Raji (cell line): ENCODE measurements around the gene TSPAN32.

ENCODE experiments used
- POLR2A ChIP-seq: IDR thresholded peaks from 2 replicates; pipeline ENCODE4 v1.6.1; 2011; ENCODE audit warnings: low read depth, low read length, control low read depth; ENCODE audit not compliant: insufficient read depth

TSPAN32 gene

GRCh38 chr11:2295971-2296912 lies 5.6 kb upstream of the TSPAN32 start:
- no peak for TF ChIP-seq POLR2A

- no peak for TF ChIP-seq POLR2A
Observed at GRCh38 chr11:2296913-2297622, 4.7 kb upstream of the TSPAN32 start.

GRCh38 chr11:2297623-2298030 lies 4.2 kb upstream of the TSPAN32 start:
- TF ChIP-seq POLR2A: no peak

DNA sequence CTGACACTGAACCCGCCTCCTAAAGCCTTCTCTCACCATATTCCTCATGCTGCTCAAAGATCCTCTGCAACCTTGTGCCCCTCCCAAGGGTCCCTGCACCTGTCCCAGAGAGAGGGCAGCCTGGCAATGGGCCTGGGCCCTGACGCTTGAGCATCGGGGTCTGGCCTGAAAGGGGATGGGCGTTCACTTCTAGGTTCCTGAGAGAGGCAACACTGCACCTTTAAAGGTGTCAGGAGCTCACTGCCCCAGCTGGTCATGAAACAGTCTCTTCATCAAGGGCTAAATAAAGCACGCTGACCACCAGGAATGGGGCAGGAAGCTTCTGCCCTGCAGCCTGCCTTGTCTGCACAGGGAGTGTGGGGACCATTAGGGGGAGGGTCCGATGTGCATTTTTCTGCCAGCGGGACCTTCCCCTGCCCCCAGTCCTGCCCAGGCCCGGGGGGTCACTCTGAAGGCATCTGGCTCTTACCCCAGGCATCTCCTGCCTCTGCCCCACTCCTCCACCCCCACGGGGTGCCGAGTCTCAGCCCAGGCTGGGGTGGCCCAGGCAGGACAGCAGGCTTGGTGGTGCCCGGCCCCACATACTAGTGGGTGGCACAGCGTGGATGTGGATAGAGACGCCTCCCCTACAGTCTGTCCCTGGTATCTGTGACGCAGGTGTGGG lies 3.5 kb upstream of the TSPAN32 start:
- no peak for TF ChIP-seq POLR2A

- TF ChIP-seq POLR2A: no peak
Observed at GRCh38 chr11:2298795-2299761, 2.7 kb upstream of the TSPAN32 start.

DNA sequence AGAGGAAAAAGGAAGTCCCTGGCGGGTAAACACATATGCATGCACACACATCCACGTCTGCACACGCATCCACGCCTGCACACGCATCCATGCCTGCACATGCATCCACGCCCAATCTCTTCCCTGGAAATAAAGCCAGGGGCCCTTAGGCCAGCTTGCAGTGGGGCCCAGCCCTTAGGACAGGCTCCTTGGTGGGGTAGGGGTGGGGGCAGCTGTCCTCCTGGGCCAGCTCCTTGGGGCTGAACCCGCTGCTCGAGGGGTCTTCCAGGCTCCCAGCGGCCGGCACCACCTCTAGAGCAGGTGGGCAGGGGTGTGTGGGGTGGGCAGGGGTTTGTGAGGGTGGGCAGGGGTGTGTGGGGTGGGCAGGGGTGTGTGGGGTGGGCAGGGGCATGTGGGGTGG lies 2.0 kb upstream of the TSPAN32 start:
- TF ChIP-seq POLR2A: no peak

DNA sequence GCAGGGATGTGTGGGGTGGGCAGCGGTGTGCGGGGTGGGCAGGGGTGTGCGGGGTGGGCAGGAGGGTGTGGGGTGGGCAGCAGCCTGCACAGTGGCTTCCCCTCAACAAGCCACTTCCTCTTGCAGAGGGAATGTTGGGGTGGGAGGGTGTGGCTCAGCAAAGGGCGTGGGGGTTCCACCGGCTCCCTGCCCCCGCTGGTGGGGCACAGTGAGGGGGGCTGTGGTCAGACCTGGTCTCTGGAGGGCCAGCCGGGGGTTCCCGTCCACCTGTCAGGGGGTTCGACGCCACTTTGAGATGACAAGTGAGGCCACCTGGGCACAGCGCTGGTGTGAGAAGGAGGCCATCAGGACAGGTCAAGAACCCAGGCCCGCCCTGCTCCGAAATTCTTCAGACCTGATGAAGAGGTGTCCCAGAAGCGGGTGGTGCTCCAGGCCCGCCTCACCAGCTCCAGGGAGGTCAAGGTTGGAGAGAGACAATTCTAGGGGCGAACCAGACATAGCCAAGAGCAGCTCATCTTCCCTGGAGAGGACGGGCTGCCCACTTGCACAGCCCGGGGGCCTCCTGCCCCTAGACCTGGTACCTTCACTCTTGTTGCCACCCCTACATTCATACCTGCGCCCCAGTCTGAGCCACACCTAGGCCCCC lies 1.4 kb upstream of the TSPAN32 start:
- TF ChIP-seq POLR2A: no peak

DNA sequence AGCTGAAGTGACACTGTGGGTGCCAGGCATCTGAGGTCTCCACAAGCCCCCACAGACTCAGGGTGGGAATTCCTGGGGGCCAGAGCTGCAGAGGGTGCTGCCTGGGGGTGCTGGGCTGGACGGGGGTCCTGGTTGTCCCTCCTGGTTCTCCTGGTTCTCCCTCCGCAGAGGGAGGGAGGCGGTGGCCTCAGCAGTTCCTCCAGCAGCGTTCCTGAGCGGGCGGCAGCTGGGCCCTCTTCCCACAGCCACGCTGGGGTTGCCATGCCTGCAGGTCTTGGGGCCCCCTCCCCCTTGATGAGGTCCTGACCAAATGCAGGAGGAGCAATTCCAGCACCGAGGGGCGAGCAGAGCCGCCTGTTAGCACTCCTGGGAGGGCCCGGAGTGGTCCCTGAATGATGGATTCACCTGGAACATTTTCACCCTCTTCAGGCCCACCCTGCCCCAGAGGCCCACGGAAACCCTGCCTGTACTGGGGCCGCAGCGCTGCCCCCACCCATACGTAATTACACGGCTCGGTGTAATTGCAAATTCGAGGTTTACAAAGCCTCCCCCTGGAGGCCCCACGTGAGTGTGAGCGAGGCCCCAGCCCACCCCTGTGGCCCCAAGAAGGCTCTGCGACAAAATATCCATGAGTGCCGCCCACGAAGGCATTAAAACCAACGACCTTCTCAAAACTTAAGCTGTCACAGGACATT lies 730 bp upstream of the TSPAN32 start:
- TF ChIP-seq POLR2A: no peak

- TF ChIP-seq POLR2A: no peak
Observed at GRCh38 chr11:2302306-2302895, 588 bp downstream of the TSPAN32 start.

DNA sequence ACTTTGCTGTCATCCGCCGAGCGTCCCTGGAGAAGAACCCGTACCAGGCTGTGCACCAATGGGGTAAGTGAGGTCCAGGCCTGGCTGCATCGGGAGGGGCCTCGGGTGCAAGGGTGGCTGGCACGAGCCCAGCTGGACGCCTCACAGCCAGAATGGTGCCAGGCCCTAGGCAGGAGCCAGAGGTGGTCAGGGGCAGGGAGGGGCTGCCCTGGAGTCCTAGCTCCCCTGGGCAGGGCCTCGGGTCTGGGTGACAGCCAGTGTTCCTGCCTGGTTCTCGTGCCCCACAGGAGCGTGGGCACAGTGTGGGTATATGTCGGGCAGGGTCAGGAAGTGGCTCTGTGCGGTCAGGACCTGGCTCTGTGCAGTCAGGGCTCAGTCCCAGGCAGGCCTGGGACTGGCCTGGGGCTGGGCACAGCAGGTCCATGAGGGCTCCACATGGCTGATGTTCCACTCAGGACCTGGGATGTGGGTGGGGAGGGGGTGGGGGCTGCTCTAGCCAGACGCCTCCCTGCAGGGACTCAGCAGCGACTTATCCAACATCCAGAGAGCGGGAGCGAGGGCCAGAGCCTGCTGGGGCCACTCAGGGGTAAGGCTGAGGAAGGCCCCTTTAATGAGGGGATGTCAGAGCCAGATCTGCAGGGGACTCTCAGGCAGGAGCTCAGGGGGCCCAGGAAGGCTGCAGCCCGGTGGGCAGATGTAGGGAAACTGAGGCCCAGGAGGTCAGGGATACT lies 1.2 kb downstream of the TSPAN32 start:
- TF ChIP-seq POLR2A: no peak

GRCh38 chr11:2303627-2304505 lies 2.1 kb downstream of the TSPAN32 start:
- TF ChIP-seq POLR2A: no peak
